B cell (primary cell): ENCODE measurements around the gene SLC35E3. TPM values are rescaled to one million over a fixed set of nuclear protein-coding genes. Genes with fewer than 3 reads are reported as not detected.
A peak's percentile ranks its signal among the peaks of the same experiment; 100 is the strongest.

ENCODE experiments used
- ATAC-seq: fragments of 200-7000 bp; cut with Tn5 transposase; one replicate; pipeline ENCODE4 v1.10.0; 2021; ENCODE audit warnings: low read depth, mild to moderate bottlenecking, moderate number of reproducible peaks, moderate library complexity
- CTCF ChIA-PET: fragments of 350-600 bp; sonication (Branson Sonifier 250); formaldehyde crosslinking; loops from one replicate; lab custom pipeline; 2021; ENCODE audit warnings: antibody characterized with exemption, inconsistent platforms; lab: Charles Lee
- POLR2A ChIA-PET: fragments of 350-600 bp; sonication (Branson Sonifier 250); formaldehyde crosslinking; loops from one replicate; lab custom pipeline; 2021; ENCODE audit warnings: antibody characterized with exemption; lab: Charles Lee
- DNase-seq: peaks from one replicate; pipeline ENCODE4 v3.0.0; 2013
- H2AFZ ChIP-seq: 2 replicates; pipeline ENCODE4 v1.6.1; 2012; ENCODE audit warnings: mild to moderate bottlenecking, low read depth, low read length; ENCODE audit not compliant: insufficient read depth, poor library complexity, severe bottlenecking
- H3K27ac ChIP-seq, 2 donors: 1 replicate in 1 of 2; 2 replicates in 1 of 2; pipeline ENCODE4 v1.5.1; 2012 to 2013; ENCODE audit warnings: low read length in 2 of 2, mild to moderate bottlenecking in 2 of 2, moderate library complexity in 1 of 2
- H3K27me3 ChIP-seq, 4 experiments: fragments of 200-600 bp in 1 of 4; sonication (generic) in 1 of 4; replicated peaks in 1 of 4; 1 replicate in 2 of 4; 2 replicates in 2 of 4; pipeline versions ENCODE4 v1.6.1 to v1.7.0; 2013 to 2016; ENCODE audit warnings: low read length in 3 of 4, mild to moderate bottlenecking in 2 of 4, mixed read lengths in 1 of 4, moderate library complexity in 1 of 4; ENCODE audit not compliant: insufficient read depth in 4 of 4, control insufficient read depth in 3 of 4; ENCODE audit errors: control extremely low read depth in 1 of 4
- H3K36me3 ChIP-seq, 2 experiments: replicated peaks in 1 of 2; 1 replicate in 1 of 2; 2 replicates in 1 of 2; pipeline versions ENCODE4 v1.6.1 to v1.7.1; 2013; ENCODE audit warnings: low read length in 1 of 2; ENCODE audit not compliant: insufficient read depth in 2 of 2, control insufficient read depth in 1 of 2; ENCODE audit errors: control extremely low read depth in 1 of 2, extremely low read depth in 1 of 2
- H3K4me1 ChIP-seq, 2 donors: fragments of 200-600 bp in 1 of 2; sonication (generic) in 1 of 2; 1 replicate in 1 of 2; 2 replicates in 1 of 2; pipeline versions ENCODE4 v1.5.1 to v1.6.1; 2013 to 2017; ENCODE audit warnings: low read length in 2 of 2; ENCODE audit not compliant: control insufficient read depth in 2 of 2, insufficient read depth in 2 of 2
- H3K4me2 ChIP-seq: replicated peaks from 2 replicates; pipeline ENCODE3; 2012; ENCODE audit warnings: mild to moderate bottlenecking, low read depth, low read length; ENCODE audit not compliant: poor library complexity, severe bottlenecking
- H3K4me3 ChIP-seq, 5 experiments: fragments of 200-600 bp in 1 of 5; sonication (generic) in 1 of 5; 1 replicate in 3 of 5; 2 replicates in 2 of 5; pipeline versions ENCODE4 v1.5.1 to v1.7.0; 2011 to 2016; ENCODE audit warnings: low read length in 4 of 5, mild to moderate bottlenecking in 4 of 5, low read depth in 2 of 5, control low read depth in 1 of 5, moderate library complexity in 1 of 5; ENCODE audit not compliant: insufficient read depth in 1 of 5; ENCODE audit errors: control extremely low read depth in 1 of 5, extremely low read depth in 1 of 5
- H3K79me2 ChIP-seq: fragments of 200-600 bp; sonication (generic); one replicate; pipeline ENCODE4 v1.6.0; 2016; ENCODE audit warnings: low read length; ENCODE audit not compliant: control insufficient read depth, insufficient read depth
- H3K9ac ChIP-seq: fragments of 200-600 bp; sonication (generic); 2 replicates; pipeline ENCODE4 v1.6.1; 2017; ENCODE audit warnings: mild to moderate bottlenecking, low read length, moderate library complexity
- H3K9me3 ChIP-seq, 3 donors: one replicate each; pipeline versions ENCODE4 v1.6.1 to v1.7.1; 2013; ENCODE audit warnings: low read length in 2 of 3; ENCODE audit not compliant: control insufficient read depth in 2 of 3, insufficient read depth in 1 of 3; ENCODE audit errors: control extremely low read depth in 1 of 3
- H4K20me1 ChIP-seq: 2 replicates; pipeline ENCODE4 v1.6.0; 2012; ENCODE audit warnings: mild to moderate bottlenecking, low read length; ENCODE audit not compliant: insufficient read depth, control insufficient read depth, poor library complexity, severe bottlenecking
- H3K27ac Mint-ChIP-seq: one replicate; pipeline ENCODE4 v1.8.0; 2021; ENCODE audit warnings: mixed read lengths
- H3K27me3 Mint-ChIP-seq: one replicate; pipeline ENCODE4 v1.8.0; 2021; ENCODE audit warnings: mixed read lengths
- H3K4me1 Mint-ChIP-seq: one replicate; pipeline ENCODE4 v1.8.0; 2021; ENCODE audit warnings: mixed read lengths
- H3K4me3 Mint-ChIP-seq: one replicate; pipeline ENCODE4 v1.8.0; 2021; ENCODE audit warnings: mixed read lengths
- H3K9me3 Mint-ChIP-seq: one replicate; pipeline ENCODE4 v1.8.0; 2022; ENCODE audit warnings: mixed read lengths; ENCODE audit not compliant: insufficient read depth
- EZH2 ChIP-seq: IDR thresholded peaks from 2 replicates; pipeline ENCODE4 v1.6.1; 2012; ENCODE audit warnings: borderline replicate concordance, low read depth, mild to moderate bottlenecking, moderate library complexity, low read length; ENCODE audit not compliant: insufficient read depth, poor library complexity, severe bottlenecking
- WGBS: methylation state at CpG from one replicate; pipeline ENCODE4 v1.1.5; 2013; ENCODE audit warnings: missing lambda C conversion rate; ENCODE audit not compliant: insufficient coverage; 5-methylcytosine and 5-hydroxymethylcytosine counted together
- intact Hi-C: fragments of 100-400 bp; cut with micrococcal nuclease; formaldehyde crosslinking; loops from one replicate; pipeline ENCODE4 v1.10.0; 2022
- polyA plus RNA-seq: library from polyadenylated mRNA; depleted of rRNA; stranded (reverse); fragments of >200 nt; gene quantifications from 2 replicates; pipeline ENCODE4 v1.2.3, GENCODE V29; 2012
- total RNA-seq, 2 donors: library from RNA; stranded (reverse); fragments of 120-200 nt in 1 of 2; gene quantifications; 1 replicate in 1 of 2; 2 replicates in 1 of 2; pipeline versions ENCODE4 v1.2.3 to v1.2.4, GENCODE V29; 2013 to 2022
- TF ChIP-seq, protein P1 (sequence below): fragments of 200-600 bp; IDR thresholded peaks from one replicate; pipeline ENCODE4 v1.8.0; 2022; ENCODE audit warnings: antibody characterized with exemption, mild to moderate bottlenecking

Gene SLC35E3
- total and polyA plus RNA-seq, 2 donors (not counting 1 experiment from before 2014, with no cell fraction given): 7.0 to 15.1 TPM

- 100% methylated on average over 2 of the region's 3 CpGs for WGBS
- no peak for DNase-seq
- Histone ChIP-seq H3K4me3 (no peak overlapping the region), H3K27ac (no peak overlapping the region), H3K36me3 (peaks cover 0 to 34% of the 10 kb centered on the region in 2 experiments), H4K20me1 (no peaks in the 10 kb centered on the region), H3K27me3 (no peaks in the 10 kb centered on the region), H3K4me1 (no peaks in the 10 kb centered on the region), H3K79me2 (no peaks in the 10 kb centered on the region), H3K9ac (no peak overlapping the region), H3K4me2 (no peak overlapping the region), H2AFZ (no peak overlapping the region), H3K9me3 (no peaks in the 10 kb centered on the region)
- ATAC-seq: no peak
- no peaks in the 10 kb centered on the region for H3K27me3 Mint-ChIP-seq
- intact Hi-C loops: no loop called here
- peak overlapping the region; percentile 15 for H3K27ac Mint-ChIP-seq
- POLR2A ChIA-PET: no interaction called here
- H3K4me1 Mint-ChIP-seq: no peaks in the 10 kb centered on the region
- no peak overlapping the region for H3K4me3 Mint-ChIP-seq
- no peaks in the 10 kb centered on the region for H3K9me3 Mint-ChIP-seq
- TF ChIP-seq, protein P1, sequence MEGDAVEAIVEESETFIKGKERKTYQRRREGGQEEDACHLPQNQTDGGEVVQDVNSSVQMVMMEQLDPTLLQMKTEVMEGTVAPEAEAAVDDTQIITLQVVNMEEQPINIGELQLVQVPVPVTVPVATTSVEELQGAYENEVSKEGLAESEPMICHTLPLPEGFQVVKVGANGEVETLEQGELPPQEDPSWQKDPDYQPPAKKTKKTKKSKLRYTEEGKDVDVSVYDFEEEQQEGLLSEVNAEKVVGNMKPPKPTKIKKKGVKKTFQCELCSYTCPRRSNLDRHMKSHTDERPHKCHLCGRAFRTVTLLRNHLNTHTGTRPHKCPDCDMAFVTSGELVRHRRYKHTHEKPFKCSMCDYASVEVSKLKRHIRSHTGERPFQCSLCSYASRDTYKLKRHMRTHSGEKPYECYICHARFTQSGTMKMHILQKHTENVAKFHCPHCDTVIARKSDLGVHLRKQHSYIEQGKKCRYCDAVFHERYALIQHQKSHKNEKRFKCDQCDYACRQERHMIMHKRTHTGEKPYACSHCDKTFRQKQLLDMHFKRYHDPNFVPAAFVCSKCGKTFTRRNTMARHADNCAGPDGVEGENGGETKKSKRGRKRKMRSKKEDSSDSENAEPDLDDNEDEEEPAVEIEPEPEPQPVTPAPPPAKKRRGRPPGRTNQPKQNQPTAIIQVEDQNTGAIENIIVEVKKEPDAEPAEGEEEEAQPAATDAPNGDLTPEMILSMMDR: no peak
- no peak for TF ChIP-seq EZH2
- CTCF ChIA-PET: no interaction called here
These were observed 15.5 kb downstream of the SLC35E3 start for GRCh38 chr12:68761442-68761812.

DNA sequence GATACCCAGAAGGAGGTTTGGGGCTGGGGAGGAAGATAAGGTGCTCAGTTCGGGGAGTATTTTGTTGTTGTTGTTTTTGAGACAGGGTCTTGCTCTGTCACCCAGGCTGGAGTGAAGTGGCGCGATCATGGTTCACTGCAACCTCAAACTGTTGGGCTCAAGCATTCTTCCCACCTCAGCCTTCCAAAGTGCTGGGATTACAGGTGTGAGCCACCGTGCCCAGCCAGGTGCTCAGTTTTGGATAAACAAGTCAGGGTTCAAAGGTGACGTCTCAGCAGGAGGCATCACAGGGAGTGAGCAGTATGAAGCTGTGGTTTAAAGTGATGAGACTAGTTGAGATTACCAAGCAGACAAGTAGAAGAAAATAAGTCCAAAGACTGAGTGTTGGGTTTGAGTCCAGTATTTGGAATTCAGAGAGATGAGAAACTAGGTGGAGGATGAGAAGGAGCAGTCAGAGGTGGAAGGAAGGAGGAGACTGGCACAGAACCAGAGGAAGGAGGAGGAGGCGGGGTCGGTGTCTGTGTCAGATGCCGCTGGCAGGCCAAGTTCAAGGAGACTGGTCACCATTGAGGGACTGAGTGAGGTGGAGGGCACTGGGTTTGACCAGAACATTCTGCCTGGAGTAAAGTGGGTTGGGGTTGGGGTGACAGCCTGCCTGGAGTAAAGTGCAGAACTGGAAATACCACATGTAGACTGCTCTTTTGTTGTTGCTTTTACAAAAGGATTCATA, 16.1 kb downstream of the SLC35E3 start:
- no peak overlapping the region for H2AFZ ChIP-seq
- POLR2A ChIA-PET: no interaction called here
- no peak overlapping the region for H3K4me2 ChIP-seq
- H3K4me1 ChIP-seq: no peaks in the 10 kb centered on the region
- H4K20me1 ChIP-seq: no peaks in the 10 kb centered on the region
- Mint-ChIP-seq H3K4me3 (no peak overlapping the region), H3K9me3 (no peaks in the 10 kb centered on the region), H3K27me3 (no peaks in the 10 kb centered on the region), H3K4me1 (no peaks in the 10 kb centered on the region), H3K27ac (no peak overlapping the region)
- CTCF ChIA-PET: no interaction called here
- no peaks in the 10 kb centered on the region for H3K79me2 ChIP-seq
- no peaks in the 10 kb centered on the region for H3K27me3 ChIP-seq
- ATAC-seq (no peak), DNase-seq (no peak)
- H3K36me3 ChIP-seq: peaks cover 0 to 38% of the 10 kb centered on the region in 2 experiments
- TF ChIP-seq, protein P1: no peak
- no peak for TF ChIP-seq EZH2
- H3K9me3 ChIP-seq: no peaks in the 10 kb centered on the region
- H3K27ac ChIP-seq: no peak overlapping the region
- H3K4me3 ChIP-seq: no peak overlapping the region
- intact Hi-C loops: no loop called here
- no peak overlapping the region for H3K9ac ChIP-seq
- 94% methylated on average over 7 of the region's 8 CpGs for WGBS
